NCI-H2107 treated with DMSO at 0.1 percent for 48 hours (cell line): Measurements from ENCODE around the gene NRL.

Source experiments
- DNase-seq: peaks from one replicate; lab custom pipeline; 2025; ENCODE audit not compliant: unreplicated experiment; lab: John Stamatoyannopoulos, UW

Gene NRL

DNA sequence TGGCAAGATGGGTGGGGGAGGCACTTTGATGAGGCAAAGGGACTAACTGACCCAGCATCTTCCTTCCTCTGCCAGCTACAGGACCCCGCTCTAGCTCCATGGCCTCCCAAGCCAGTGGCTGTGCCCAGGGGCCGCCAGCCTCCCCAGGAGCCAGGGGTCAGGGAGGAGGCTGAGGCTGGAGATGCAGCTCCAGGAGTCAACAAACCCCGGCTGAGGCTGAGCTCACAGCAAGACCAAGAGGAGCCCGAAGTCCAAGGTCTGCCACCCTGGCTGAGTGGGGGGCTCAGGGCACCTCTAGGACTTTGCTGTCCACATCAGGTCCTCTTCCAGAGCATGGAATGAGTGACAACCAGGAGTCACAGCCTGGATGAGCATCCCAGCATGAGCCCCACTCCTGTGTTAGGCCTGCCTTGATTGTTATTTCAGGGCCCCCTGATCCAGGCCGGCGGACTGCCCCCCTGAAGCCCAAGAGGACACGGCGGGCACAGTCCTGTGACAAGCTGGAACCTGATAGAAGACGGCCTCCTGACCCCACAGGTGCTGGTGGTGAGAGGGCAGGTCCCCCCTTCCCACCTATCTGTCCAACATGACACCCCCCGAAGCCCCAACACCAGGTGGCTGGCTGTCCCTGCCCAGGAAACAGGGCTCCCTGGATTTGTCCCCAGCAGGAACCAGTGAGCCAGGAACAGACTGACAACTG lies 45.9 kb downstream of the NRL start:
- DNase-seq: no peak

DNA sequence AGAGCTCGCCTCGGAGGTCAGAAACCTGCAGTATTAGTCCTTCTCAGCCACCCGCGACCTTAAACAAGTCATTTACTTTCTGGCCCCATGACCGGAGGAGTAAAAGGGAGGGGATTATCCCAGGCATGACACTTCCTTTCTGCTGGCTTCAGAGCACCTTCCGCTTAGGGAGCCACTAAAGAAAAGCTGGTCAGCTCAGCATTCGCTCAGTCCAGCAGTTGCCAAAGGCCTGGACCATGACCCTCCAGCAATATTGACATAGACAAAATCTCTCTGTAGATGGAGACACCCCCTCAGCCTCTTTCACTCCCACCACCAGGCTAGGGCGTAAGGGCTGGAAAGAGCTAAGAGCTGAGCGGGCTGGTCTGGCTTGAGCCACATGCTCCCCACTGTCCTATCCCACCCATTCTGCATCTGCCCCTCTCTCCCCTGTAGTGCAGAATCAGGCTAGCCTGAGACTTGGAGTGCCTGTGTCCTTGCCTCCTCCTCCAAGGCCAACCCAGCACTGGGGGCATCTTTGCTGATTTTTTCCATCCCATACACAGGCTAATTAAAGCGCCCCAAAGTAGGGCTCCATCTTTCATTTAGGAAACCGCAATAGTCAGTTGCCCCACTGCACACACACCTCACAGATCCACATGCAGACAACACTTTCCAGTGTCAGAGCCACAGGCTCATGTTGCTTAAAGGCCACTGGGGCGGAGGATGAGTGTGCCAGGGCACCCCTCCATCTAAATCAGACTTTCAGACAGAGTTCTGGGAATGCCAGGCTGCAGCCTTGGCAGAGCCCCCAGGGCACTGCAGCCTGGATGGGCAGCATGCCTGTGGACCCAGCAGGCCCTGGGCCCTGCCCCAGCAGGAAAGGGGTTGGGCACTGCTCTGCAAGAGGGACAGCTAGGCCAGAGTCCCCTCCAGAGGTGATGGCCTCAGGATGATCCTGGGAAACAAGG lies 47.3 kb downstream of the NRL start:
- DNase-seq: no peak

- DNase-seq: no peak
These were observed 48.1 kb downstream of the NRL start for GRCh38 chr14:24066496-24067132.

GRCh38 chr14:24065408-24065807 lies 49.3 kb downstream of the NRL start:
- DNase-seq: no peak

DNA sequence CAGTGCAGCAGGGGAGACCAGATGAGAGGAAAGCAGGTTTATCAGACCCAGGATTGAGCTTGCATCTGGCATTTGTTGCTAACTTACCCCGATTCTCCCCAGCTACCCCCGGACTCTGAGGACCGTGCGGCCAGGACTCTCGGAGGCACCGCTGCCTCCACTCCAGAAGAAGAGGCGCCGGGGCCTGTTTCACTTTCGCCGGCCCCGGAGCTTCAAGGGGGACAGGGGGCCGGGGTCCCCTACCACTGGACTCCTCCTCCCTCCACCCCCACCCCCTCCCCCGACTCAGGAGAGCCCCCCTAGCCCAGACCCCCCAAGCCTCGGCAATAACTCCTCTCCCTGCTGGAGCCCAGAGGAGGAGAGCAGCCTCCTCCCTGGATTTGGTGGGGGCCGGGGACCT lies 49.9 kb downstream of the NRL start:
- no peak for DNase-seq

DNA sequence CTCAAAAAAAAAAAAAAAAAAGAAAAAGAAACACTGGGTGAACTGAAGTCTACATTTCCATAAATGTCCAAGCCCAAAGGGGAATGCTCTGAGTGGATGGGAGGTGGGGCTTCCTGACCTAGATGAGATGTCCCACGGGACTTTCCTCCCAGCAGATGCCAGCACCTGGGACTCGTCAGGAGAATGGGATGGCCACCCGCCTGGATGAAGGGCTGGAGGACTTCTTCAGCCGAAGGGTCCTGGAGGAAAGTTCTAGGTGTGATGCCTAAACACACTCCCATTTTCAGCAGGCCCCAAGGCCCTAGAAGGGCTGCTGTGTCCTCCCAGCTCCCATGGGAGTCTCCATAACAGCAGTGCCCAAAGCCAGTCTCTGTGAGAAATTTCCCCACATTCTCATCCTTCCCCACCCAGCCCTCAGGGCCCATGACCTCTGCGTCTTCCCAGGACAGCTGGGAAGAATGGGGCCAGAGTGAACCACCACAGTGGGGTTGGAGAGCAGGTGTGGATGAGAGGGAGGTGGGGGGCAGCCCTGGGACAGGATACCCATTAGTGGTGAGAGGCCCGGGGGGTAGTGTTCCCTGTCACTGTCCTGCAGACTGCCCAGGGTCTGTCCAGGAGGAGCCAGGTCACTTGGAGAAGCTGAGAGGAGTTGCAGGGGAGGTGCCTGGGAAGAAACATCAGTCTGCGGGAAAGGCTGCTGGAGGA lies 50.5 kb downstream of the NRL start:
- DNase-seq: no peak

- no peak for DNase-seq
These were observed 51.4 kb downstream of the NRL start for GRCh38 chr14:24063263-24063836.

DNA sequence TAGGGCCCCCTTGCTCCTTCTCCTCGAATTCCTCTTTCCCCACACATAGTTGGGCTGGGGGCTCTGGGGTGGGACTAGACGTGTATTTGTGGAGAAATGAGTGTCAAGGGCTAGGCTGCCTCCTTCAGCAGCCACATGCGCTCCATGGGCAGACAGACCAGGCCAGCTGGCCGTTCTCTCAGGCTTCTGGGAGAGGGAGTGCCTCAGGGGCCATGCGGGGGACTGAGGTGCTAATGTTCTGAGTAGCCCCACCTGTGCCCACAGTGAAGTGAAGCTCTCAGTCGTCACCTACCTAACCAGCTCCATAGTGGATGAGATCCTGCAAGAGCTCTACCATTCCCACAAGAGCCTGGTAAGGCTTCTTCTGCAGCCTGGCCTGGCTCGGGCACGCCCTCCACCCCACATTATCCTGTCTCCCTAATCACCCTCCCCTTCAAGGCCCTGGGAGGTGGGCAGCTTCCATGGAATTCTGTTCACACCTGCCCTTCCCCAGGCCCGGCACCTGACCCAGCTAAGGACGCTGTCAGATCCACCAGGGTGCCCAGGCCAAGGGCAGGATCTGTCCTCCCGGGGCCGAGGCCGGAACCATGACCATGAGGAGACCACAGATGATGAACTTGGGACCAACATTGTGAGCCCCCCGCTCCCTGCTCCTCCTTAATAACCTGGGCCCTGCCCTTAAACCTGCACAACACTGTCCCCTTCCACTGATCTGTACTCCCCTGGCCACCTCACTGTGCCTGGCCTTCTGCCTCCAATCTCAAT lies 52.4 kb downstream of the NRL start:
- no peak for DNase-seq

DNA sequence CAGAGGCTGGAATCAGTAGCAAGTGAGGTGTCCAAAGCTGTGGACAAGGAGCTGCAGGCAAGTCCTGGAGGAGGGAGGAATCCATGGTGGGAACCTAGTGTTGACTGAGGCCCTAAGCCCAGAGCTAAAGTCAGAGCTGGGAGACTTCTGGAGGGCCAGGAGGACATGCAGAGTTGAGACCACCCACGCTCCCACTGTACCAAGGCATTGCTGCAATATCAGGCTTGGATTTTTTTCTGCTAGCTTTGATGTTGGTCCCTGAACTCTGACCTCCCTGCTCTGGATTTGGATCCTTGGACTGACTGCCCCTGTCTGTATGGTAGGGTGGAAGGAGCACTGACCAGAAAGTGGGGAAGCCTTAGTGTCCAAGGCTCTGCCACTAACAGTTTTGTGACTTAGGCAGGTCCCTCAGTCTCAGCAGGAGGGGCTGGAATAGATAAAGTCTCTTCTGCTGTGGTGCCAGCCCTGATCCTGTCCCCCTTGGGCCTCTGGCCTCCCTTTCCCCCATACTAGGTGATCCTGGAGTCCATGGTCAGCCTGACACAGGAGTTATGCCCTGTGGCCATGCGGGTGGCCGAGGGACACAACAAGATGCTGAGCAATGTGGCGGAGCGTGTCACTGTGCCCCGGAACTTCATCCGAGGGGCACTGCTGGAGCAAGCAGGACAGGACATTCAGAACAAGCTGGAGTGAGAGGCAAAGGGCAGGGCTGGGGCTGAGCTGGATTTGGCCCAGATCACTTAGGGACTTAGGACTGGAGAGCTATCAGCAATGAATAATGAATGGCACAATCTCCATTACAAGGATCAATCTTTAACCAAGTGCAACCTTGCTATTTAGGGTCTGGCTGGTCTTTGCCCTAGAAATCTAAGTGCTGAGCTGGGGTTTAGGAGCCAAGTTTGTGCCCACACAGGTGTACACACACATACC lies 53.5 kb downstream of the NRL start:
- no peak for DNase-seq

DNA sequence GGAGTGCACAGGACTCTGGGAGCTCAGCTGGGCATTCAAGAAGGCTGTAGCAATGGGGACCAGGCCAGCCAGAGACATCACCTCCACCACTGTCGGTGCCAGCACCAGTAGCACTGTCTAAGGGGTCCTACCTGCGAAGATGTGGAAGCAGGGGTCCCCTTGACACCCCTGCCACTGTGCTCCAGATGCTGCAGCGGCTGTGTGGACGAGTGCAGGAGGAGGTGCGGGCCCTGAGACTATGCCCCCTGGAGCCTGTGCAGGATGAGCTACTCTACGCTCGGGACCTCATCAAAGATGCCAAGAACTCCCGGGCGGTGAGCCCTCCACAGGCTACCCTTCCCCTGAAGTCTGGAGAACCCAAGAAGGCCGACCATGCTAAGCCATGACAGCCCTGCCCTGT lies 54.3 kb downstream of the NRL start:
- DNase-seq: no peak

GRCh38 chr14:24059841-24060388 lies 54.8 kb downstream of the NRL start:
- no peak for DNase-seq

DNA sequence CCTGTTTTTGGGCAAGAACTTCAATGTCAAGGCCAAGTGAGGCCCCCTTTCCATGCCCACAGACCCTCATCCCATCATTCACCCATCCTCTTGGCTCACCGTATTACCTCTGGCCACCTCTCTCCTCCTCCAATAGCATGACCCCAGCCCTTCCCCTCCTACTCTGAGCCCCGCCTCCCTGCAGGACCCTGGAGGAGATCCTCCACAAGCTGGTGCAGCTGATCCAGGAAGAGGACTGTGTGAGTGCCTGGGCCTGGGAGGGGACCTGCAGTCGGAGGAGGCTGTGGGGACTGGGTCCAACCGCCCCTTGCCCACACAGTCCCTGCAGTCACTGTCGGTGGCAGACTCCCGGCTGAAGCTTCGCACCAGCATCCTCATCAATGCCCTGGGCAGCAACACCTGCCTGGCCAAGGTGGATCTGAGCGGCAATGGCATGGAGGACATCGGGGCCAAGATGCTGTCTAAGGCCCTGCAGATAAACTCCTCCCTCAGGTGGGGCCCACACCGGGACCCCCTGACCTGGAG lies 55.7 kb downstream of the NRL start:
- DNase-seq: no peak

- peak; percentile 62 for DNase-seq
These were observed 56.3 kb downstream of the NRL start for GRCh38 chr14:24058260-24058950.

- DNase-seq: no peak
These were observed 56.9 kb downstream of the NRL start for GRCh38 chr14:24057867-24058259.

DNA sequence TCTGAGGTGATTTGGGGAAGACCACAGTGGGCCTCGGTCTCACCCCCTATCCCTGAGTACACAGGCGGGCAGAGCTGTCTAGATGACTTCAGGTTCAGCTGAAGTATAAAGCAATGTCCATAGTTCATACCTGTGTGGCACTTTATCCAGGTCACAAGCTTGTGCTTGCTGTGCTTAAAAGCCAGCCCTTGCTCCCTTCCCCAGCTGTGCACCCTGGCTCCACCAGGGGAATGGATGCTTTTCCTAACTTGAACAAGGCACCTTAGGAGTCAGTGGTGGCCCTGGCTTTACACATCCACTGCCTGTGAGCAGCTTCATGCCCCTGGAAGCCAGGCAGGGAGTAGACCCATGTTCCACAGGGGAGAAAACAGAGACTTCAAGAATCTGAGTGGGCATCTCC lies 57.5 kb downstream of the NRL start:
- DNase-seq: no peak

GRCh38 chr14:24056800-24057184 lies 58.0 kb downstream of the NRL start:
- no peak for DNase-seq

GRCh38 chr14:24055971-24056799 lies 58.6 kb downstream of the NRL start:
- no peak for DNase-seq
